GM21825 (cell line): Measurements from ENCODE around the gene TMCC2.

ENCODE experiments used
- ATAC-seq: cut with Tn5 transposase; IDR thresholded peaks from one replicate; pipeline ENCODE4 v1.9.1; 2021; ENCODE audit warnings: mild to moderate bottlenecking, moderate library complexity; ENCODE audit not compliant: unreplicated experiment

The TMCC2 gene

DNA sequence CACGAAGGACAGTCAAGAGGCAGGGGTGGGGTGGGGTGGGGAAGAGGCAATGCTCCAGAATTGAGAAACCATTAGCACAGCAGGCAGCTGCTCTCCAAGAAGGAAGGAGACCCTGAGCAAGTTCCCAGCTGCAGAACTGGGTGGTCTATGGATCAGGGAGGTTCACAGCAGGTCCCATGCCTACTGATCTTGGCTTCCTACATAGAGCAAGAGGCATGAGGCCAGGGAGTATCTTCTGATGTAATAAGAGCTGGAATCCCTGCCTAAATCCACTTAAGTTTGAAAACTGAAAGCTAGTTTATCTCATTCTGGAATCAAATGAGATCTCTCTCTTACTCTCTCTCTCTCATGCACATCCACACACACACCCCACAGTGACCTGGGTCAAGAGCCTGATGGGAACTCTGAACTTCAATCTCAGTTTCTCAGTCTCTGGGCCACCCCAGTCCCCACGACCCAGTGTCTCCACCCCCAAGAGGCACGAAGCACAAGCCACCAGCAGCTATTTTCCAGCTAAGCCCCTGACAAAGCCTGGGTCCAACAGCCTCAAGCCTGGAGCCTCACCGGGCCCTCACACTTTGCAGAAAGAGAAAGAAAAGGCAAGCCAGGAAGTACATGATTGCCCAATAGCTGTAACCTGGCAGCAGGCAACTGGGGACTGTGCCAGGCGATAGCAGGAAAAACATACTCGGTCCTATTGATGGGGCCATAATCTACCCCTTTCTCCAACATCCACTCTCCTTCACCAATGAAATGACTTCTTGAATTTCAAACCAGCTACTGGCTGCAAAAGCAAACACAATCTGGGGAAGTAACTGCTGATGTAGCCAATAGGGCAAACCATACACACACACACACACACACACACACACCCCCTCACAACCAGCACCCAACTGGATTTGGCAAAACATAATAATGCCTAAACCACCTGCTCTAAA lies 91.6 kb downstream of the TMCC2 start:
- no peak for ATAC-seq

- ATAC-seq, result no peak
These were observed 93.6 kb downstream of the TMCC2 start, which contains the start of gene NUAK2 for GRCh38 chr1:205321162-205321958. NUAK2 (minus strand) TSS chr1:205321745; CDS start chr1:205321628, 117 bp downstream.

GRCh38 chr1:205321959-205322283 lies 94.2 kb downstream of the TMCC2 start:
- no peak for ATAC-seq
